WERI-Rb-1 (cell line): ENCODE results near the gene AVL9.
"Not testable (repeated sequence)": the region's sequence is repeated elsewhere in the genome, so short reads cannot be mapped to it uniquely, and the experiment has no call there.

ENCODE experiments used
- DNase-seq: peaks from one replicate; pipeline ENCODE4 v3.0.0-alpha.2; 2020
- H3K27ac ChIP-seq: fragments of 250-450 bp; sonication (Bioruptor Pico); 2 replicates; pipeline ENCODE4 v1.5.1; 2020; ENCODE audit warnings: mild to moderate bottlenecking, moderate library complexity
- H3K27me3 ChIP-seq: fragments of 250-450 bp; sonication (Bioruptor Pico); 2 replicates; pipeline ENCODE4 v1.5.1; 2021; ENCODE audit warnings: mild to moderate bottlenecking, low read depth, moderate library complexity; ENCODE audit not compliant: insufficient read depth, severe bottlenecking
- H3K36me3 ChIP-seq: fragments of 250-450 bp; sonication (Bioruptor Pico); 2 replicates; pipeline ENCODE4 v1.5.1; 2020; ENCODE audit warnings: mild to moderate bottlenecking, moderate library complexity
- H3K4me3 ChIP-seq: 2 replicates; pipeline ENCODE4 v1.5.1; 2011; ENCODE audit warnings: low read depth, mild to moderate bottlenecking, control low read depth, low read length
- H3K9me3 ChIP-seq: fragments of 250-450 bp; sonication (Bioruptor Pico); 2 replicates; pipeline ENCODE4 v1.5.1; 2021; ENCODE audit warnings: mild to moderate bottlenecking, moderate library complexity; ENCODE audit not compliant: severe bottlenecking
- CTCF ChIP-seq: IDR thresholded peaks from 2 replicates; pipeline ENCODE4 v1.5.1; 2011; ENCODE audit warnings: low read depth, mild to moderate bottlenecking, control low read depth, inconsistent platforms, low read length

The AVL9 gene

GRCh38 chr7:32588657-32589056, 93.4 kb downstream of the AVL9 start:
- H3K27ac ChIP-seq: no peak overlapping the region
- no peak for TF ChIP-seq CTCF

GRCh38 chr7:32591938-32592337, 96.6 kb downstream of the AVL9 start:
- Histone ChIP-seq H3K4me3 (no peak overlapping the region), H3K27ac (no peak overlapping the region), H3K9me3 (no peaks in the 10 kb centered on the region), H3K27me3 (no peaks in the 10 kb centered on the region), H3K36me3 (peaks cover 9% of the 10 kb centered on the region)
- TF ChIP-seq CTCF: no peak
- DNase-seq: no peak

More at GRCh38 chr7:32588657-32589056, 93.4 kb downstream of the AVL9 start:
- Histone ChIP-seq H3K36me3 (peaks cover 36% of the 10 kb centered on the region), H3K9me3 (no peaks in the 10 kb centered on the region), H3K27me3 (no peaks in the 10 kb centered on the region), H3K4me3 (no peak overlapping the region)
- DNase-seq: no peak

- no peak for DNase-seq
- no peaks in the 10 kb centered on the region for H3K27me3 ChIP-seq
- TF ChIP-seq CTCF: no peak
- H3K27ac ChIP-seq: no peak overlapping the region
- no peaks in the 10 kb centered on the region for H3K9me3 ChIP-seq
- H3K4me3 ChIP-seq: no peak overlapping the region
- H3K36me3 ChIP-seq: peaks cover 9% of the 10 kb centered on the region
Measured at GRCh38 chr7:32592701-32593100, 97.4 kb downstream of the AVL9 start.

- Histone ChIP-seq H3K36me3 (no peaks in the 10 kb centered on the region), H3K27me3 (no peaks in the 10 kb centered on the region), H3K27ac (no peak overlapping the region), H3K4me3 (no peak overlapping the region), H3K9me3 (no peaks in the 10 kb centered on the region)
- no peak for DNase-seq
- TF ChIP-seq CTCF: no peak
Measured at GRCh38 chr7:32594965-32595490, 99.7 kb downstream of the AVL9 start.

- H3K4me3 ChIP-seq, H3K36me3 ChIP-seq: not testable (repeated sequence)
Measured at GRCh38 chr7:32601196-32601595, 105.9 kb downstream of the AVL9 start.

GRCh38 chr7:32602470-32602869, 107.2 kb downstream of the AVL9 start:
- Histone ChIP-seq H3K36me3 (no peaks in the 10 kb centered on the region), H3K4me3 (no peak overlapping the region), H3K27ac (no peak overlapping the region), H3K9me3 (no peaks in the 10 kb centered on the region), H3K27me3 (no peaks in the 10 kb centered on the region)
- TF ChIP-seq CTCF: no peak
- DNase-seq: no peak

More at GRCh38 chr7:32601196-32601595, 105.9 kb downstream of the AVL9 start:
- H3K9me3 ChIP-seq, H3K27ac ChIP-seq, H3K27me3 ChIP-seq, DNase-seq: not testable (repeated sequence)

- not testable (repeated sequence) for H3K36me3 ChIP-seq, H3K4me3 ChIP-seq, H3K9me3 ChIP-seq, DNase-seq, H3K27me3 ChIP-seq, H3K27ac ChIP-seq
Measured at GRCh38 chr7:32603492-32603891, 108.2 kb downstream of the AVL9 start.

- not testable (repeated sequence) for DNase-seq, H3K27ac ChIP-seq, H3K36me3 ChIP-seq
Measured at GRCh38 chr7:32604047-32604446, 108.8 kb downstream of the AVL9 start.

More at GRCh38 chr7:32604047-32604446, 108.8 kb downstream of the AVL9 start:
- H3K27me3 ChIP-seq, H3K9me3 ChIP-seq, H3K4me3 ChIP-seq: not testable (repeated sequence)
